HG03196 (cell line): ENCODE results near the gene IKZF3.
"Not testable (repeated sequence)": the region's sequence is repeated elsewhere in the genome, so short reads cannot be mapped to it uniquely, and the experiment has no call there.

Source experiments
- ATAC-seq: cut with Tn5 transposase; IDR thresholded peaks from one replicate; pipeline ENCODE4 v1.9.1; 2021; ENCODE audit not compliant: unreplicated experiment

Gene IKZF3

GRCh38 chr17:39782481-39782880, 81.6 kb downstream of the IKZF3 start:
- no peak for ATAC-seq

GRCh38 chr17:39781861-39782213, 82.3 kb downstream of the IKZF3 start:
- ATAC-seq: no peak

GRCh38 chr17:39781031-39781860, 82.9 kb downstream of the IKZF3 start:
- no peak for ATAC-seq

GRCh38 chr17:39777534-39778365, 86.4 kb downstream of the IKZF3 start:
- ATAC-seq: peak; percentile 42

GRCh38 chr17:39776252-39776651, 87.9 kb downstream of the IKZF3 start:
- ATAC-seq: no peak

GRCh38 chr17:39775031-39775430, 89.1 kb downstream of the IKZF3 start:
- no peak for ATAC-seq

GRCh38 chr17:39774047-39774446, 90.1 kb downstream of the IKZF3 start:
- ATAC-seq: no peak

GRCh38 chr17:39772987-39773934, 90.9 kb downstream of the IKZF3 start:
- no peak for ATAC-seq

GRCh38 chr17:39772415-39772814, 91.7 kb downstream of the IKZF3 start:
- no peak for ATAC-seq

- peak; percentile 49 for ATAC-seq
These were observed 94.0 kb downstream of the IKZF3 start for GRCh38 chr17:39769974-39770587.

GRCh38 chr17:39767147-39767546, 97.0 kb downstream of the IKZF3 start:
- ATAC-seq: no peak

GRCh38 chr17:39765766-39766165, 98.3 kb downstream of the IKZF3 start:
- ATAC-seq: no peak

GRCh38 chr17:39765175-39765574, 98.9 kb downstream of the IKZF3 start:
- ATAC-seq: no peak

GRCh38 chr17:39764171-39764570, 99.9 kb downstream of the IKZF3 start:
- ATAC-seq: not testable (repeated sequence)

GRCh38 chr17:39763051-39763820, 100.9 kb downstream of the IKZF3 start:
- ATAC-seq: no peak

GRCh38 chr17:39761861-39762496, 102.1 kb downstream of the IKZF3 start:
- ATAC-seq: no peak

GRCh38 chr17:39759204-39759603, 104.9 kb downstream of the IKZF3 start:
- ATAC-seq: no peak

- no peak for ATAC-seq
These were observed 105.9 kb downstream of the IKZF3 start for GRCh38 chr17:39757931-39758873.
